HepG2 (cell line): ENCODE results near the gene SLC16A13. TPM values are rescaled to one million over a fixed set of nuclear protein-coding genes. Genes with fewer than 3 reads are reported as not detected.

Source experiments
- ATAC-seq: fragments of 200-7000 bp; cut with Tn5 transposase; 3 replicates; pipeline ENCODE4 v1.9.1; 2020; ENCODE audit warnings: mild to moderate bottlenecking, moderate library complexity
- Bru-seq: library from RNA; stranded (reverse); fragments of 400-500 nt; gene quantifications from one replicate; lab custom pipeline; 2021; lab: Mats Ljungman, UMichigan
- BruChase-seq, 2 experiments: library from RNA; stranded (reverse); fragments of 400-500 nt; gene quantifications; one replicate each; lab custom pipeline; 2021; lab: Mats Ljungman, UMichigan
- BruUV-seq: library from RNA; stranded (reverse); fragments of 400-500 nt; replicated peaks from 2 replicates; lab custom pipeline; 2021; lab: Mats Ljungman, UMichigan
- CTCF ChIA-PET: fragments of 300-600 bp; formaldehyde crosslinking; extraction: SDS; loops from one replicate; lab custom pipeline; 2021; ENCODE audit warnings: low total read pairs, inconsistent platforms, low intra/inter-chr PET ratio; lab: Yijun Ruan, JAX
- POLR2A ChIA-PET: fragments of 350-600 bp; sonication (Branson Sonifier 250); formaldehyde crosslinking; loops from one replicate; lab custom pipeline; 2020; ENCODE audit warnings: antibody characterized with exemption, inconsistent platforms; lab: Yijun Ruan, JAX
- DNase-seq: peaks from one replicate; pipeline ENCODE4 v3.0.0-alpha.2; 2015; ENCODE audit warnings: low spot score
- FAIRE-seq: peaks from 3 replicates; lab custom pipeline; 2011; peaks lifted over from hg19 to GRCh38; lab: Jason Lieb, UNC
- H2AFZ ChIP-seq: one replicate; pipeline ENCODE4 v1.6.1; 2011; ENCODE audit warnings: low read length, inconsistent platforms
- H3K27ac ChIP-seq: fragments of 300-600 bp; 3 replicates; pipeline ENCODE4 v1.8.0; 2011; ENCODE audit warnings: mixed run types, mild to moderate bottlenecking, mixed read lengths, low read length, inconsistent platforms; ENCODE audit not compliant: insufficient read depth; ENCODE audit errors: extremely low read length
- H3K27me3 ChIP-seq, 2 experiments: fragments of 200-600 bp in 1 of 2; 2 replicates in 1 of 2; 3 replicates in 1 of 2; pipeline versions ENCODE4 v1.6.0 to v1.8.0; 2011; ENCODE audit warnings: low read length in 2 of 2, mild to moderate bottlenecking in 2 of 2, moderate library complexity in 2 of 2, inconsistent platforms in 1 of 2; ENCODE audit not compliant: insufficient read depth in 2 of 2, control insufficient read depth in 1 of 2
- H3K36me3 ChIP-seq, 2 experiments: fragments of 200-600 bp in 1 of 2; replicated peaks in 1 of 2; 2 replicates in 1 of 2; 3 replicates in 1 of 2; pipeline versions ENCODE4 v1.5.1 to v1.8.0; 2011; ENCODE audit warnings: low read length in 2 of 2, inconsistent platforms in 1 of 2; ENCODE audit not compliant: insufficient read depth in 2 of 2, control insufficient read depth in 1 of 2
- H3K4me1 ChIP-seq: 2 replicates; pipeline ENCODE4 v1.5.1; 2012; ENCODE audit warnings: low read length, inconsistent platforms; ENCODE audit not compliant: insufficient read depth
- H3K4me2 ChIP-seq: 2 replicates; pipeline ENCODE4 v1.6.0; 2011; ENCODE audit warnings: low read depth, low read length, inconsistent platforms
- H3K4me3 ChIP-seq, 3 experiments: fragments of 200-600 bp in 1 of 3; sonication (generic), shearing (Covaris generic) in 1 of 3; replicated peaks in 1 of 3; 2 replicates each; pipeline ENCODE4 v1.5.1; 2011 to 2016; ENCODE audit warnings: low read length in 3 of 3, inconsistent platforms in 2 of 3, low read depth in 2 of 3, mild to moderate bottlenecking in 2 of 3, control low read depth in 1 of 3, mixed read lengths in 1 of 3; ENCODE audit not compliant: insufficient read depth in 1 of 3
- H3K79me2 ChIP-seq: one replicate; pipeline ENCODE4 v1.6.1; 2011; ENCODE audit warnings: low read length, inconsistent platforms; ENCODE audit not compliant: insufficient read depth
- H3K9ac ChIP-seq: 2 replicates; pipeline ENCODE4 v1.6.0; 2011; ENCODE audit warnings: mild to moderate bottlenecking, low read depth, low read length, inconsistent platforms; ENCODE audit not compliant: insufficient read depth
- H3K9me3 ChIP-seq: 2 replicates; pipeline ENCODE4 v1.5.1; 2012; ENCODE audit warnings: mild to moderate bottlenecking, low read length
- H4K20me1 ChIP-seq: 2 replicates; pipeline ENCODE4 v1.6.0; 2011; ENCODE audit warnings: inconsistent platforms, mild to moderate bottlenecking, low read length, moderate library complexity; ENCODE audit not compliant: insufficient read depth
- AHR ChIP-seq: IDR thresholded peaks from 2 replicates; pipeline ENCODE4 v1.6.1; 2018; ENCODE audit warnings: missing genetic modification reagents, missing compliant biosample characterization
- ARID2 ChIP-seq: sonication (generic); formaldehyde crosslinking; IDR thresholded peaks from 2 replicates; pipeline ENCODE4 v1.8.1; 2022; ENCODE audit warnings: mild to moderate bottlenecking, missing genetic modification reagents, borderline replicate concordance
- EED ChIP-seq: sonication (generic); formaldehyde crosslinking; IDR thresholded peaks from 2 replicates; pipeline ENCODE4 v1.5.0; 2020; ENCODE audit warnings: mild to moderate bottlenecking, missing genetic modification reagents
- ELF4 ChIP-seq: sonication (generic); formaldehyde crosslinking; IDR thresholded peaks from 2 replicates; pipeline ENCODE4 v1.5.0; 2020; ENCODE audit warnings: missing genetic modification reagents, mild to moderate bottlenecking, moderate library complexity, borderline replicate concordance
- GATA4 ChIP-seq: sonication (generic); IDR thresholded peaks from 2 replicates; pipeline ENCODE4 v1.6.1; 2016; ENCODE audit warnings: antibody characterized with exemption, low read depth, borderline replicate concordance
- HHEX ChIP-seq: IDR thresholded peaks from 2 replicates; pipeline ENCODE4 v1.6.1; 2016; ENCODE audit warnings: control low read depth
- IRF2 ChIP-seq: IDR thresholded peaks from 2 replicates; pipeline ENCODE4 v1.6.1; 2018; ENCODE audit warnings: missing genetic modification reagents, missing compliant biosample characterization
- MED1 ChIP-seq: sonication (generic); formaldehyde crosslinking; IDR thresholded peaks from 2 replicates; pipeline ENCODE4 v1.4.0; 2020; ENCODE audit warnings: missing genetic modification reagents
- NAIF1 ChIP-seq: sonication (generic); formaldehyde crosslinking; IDR thresholded peaks from 2 replicates; pipeline ENCODE4 v1.5.0; 2020; ENCODE audit warnings: mild to moderate bottlenecking, missing genetic modification reagents, borderline replicate concordance
- NR1H2 ChIP-seq: sonication (generic); formaldehyde crosslinking; IDR thresholded peaks from 2 replicates; pipeline ENCODE4 v1.8.1; 2022; ENCODE audit warnings: low read depth, missing genetic modification reagents, borderline replicate concordance
- NR2F1 ChIP-seq, 2 experiments: fragments of 450-650 bp in 1 of 2; formaldehyde crosslinking in 1 of 2; IDR thresholded peaks; 2 replicates each; pipeline versions ENCODE4 v1.5.0 to v1.6.1; 2016 to 2020; ENCODE audit warnings: mild to moderate bottlenecking in 1 of 2, missing compliant biosample characterization in 1 of 2, missing genetic modification reagents in 1 of 2, moderate library complexity in 1 of 2
- TBX3 ChIP-seq: fragments of 450-650 bp; IDR thresholded peaks from 2 replicates; pipeline ENCODE4 v1.6.1; 2017; ENCODE audit warnings: antibody characterized with exemption, mild to moderate bottlenecking, inconsistent platforms, borderline replicate concordance
- ZNF552 ChIP-seq: sonication (generic); formaldehyde crosslinking; IDR thresholded peaks from 2 replicates; pipeline ENCODE4 v1.9.0; 2022; ENCODE audit warnings: missing genetic modification reagents, mild to moderate bottlenecking, borderline replicate concordance
- ZNF879 ChIP-seq: sonication (generic); formaldehyde crosslinking; IDR thresholded peaks from 2 replicates; pipeline ENCODE4 v1.8.1; 2023; ENCODE audit warnings: missing genetic modification reagents
- ZSCAN21 ChIP-seq: sonication (generic); formaldehyde crosslinking; IDR thresholded peaks from 2 replicates; pipeline ENCODE4 v1.8.0; 2022; ENCODE audit warnings: mild to moderate bottlenecking, missing genetic modification reagents, moderate library complexity, borderline replicate concordance
- WGBS: methylation state at CpG from one replicate; pipeline ENCODE4 v1.1.6; 2017; ENCODE audit warnings: low lambda C conversion rate; 5-methylcytosine and 5-hydroxymethylcytosine counted together
- in situ Hi-C: cut with HindIII; loops from 2 replicates; pipeline ENCODE4 v1.10.0; 2017; ENCODE audit warnings: low pct_unique_long_range_greater_than_20kb; ENCODE audit not compliant: extremely low pct_ligation_motif_present
- intact Hi-C: fragments of 100-400 bp; cut with micrococcal nuclease; formaldehyde crosslinking; loops from one replicate; pipeline ENCODE4 v1.10.0; 2022; ENCODE audit not compliant: unreplicated experiment
- long read RNA-seq, 2 experiments: library from RNA in 1 of 2; library from polyadenylated mRNA in 1 of 2; stranded (forward) in 1 of 2; unstranded in 1 of 2; transcript quantifications; one replicate each; pipeline ENCODE4 v2.0.0, GENCODE V29; 2019 to 2022
- polyA minus RNA-seq, 3 experiments: library from RNA; depleted of rRNA, polyadenylated mRNA; stranded (reverse); fragments of >200 nt; gene quantifications; 2 replicates each; pipeline ENCODE4 v1.2.3, GENCODE V29; 2011; ENCODE audit warnings: low replicate concordance in 1 of 3
- polyA plus RNA-seq, 8 experiments: library from polyadenylated mRNA; depleted of rRNA in 3 of 8; stranded (reverse) in 7 of 8; unstranded in 1 of 8; fragments of >200 nt; fragmentation: Illumina TruSeq in 4 of 8; extraction: Trizol in 4 of 8; gene quantifications; 2 replicates each; pipeline versions ENCODE4 v1.2.1 to v1.2.3, GENCODE V29; 2011 to 2016; ENCODE audit warnings: low read depth in 4 of 8, missing spikeins in 1 of 8, mixed read lengths in 1 of 8; ENCODE audit not compliant: insufficient read depth in 1 of 8
- total RNA-seq, 5 experiments: library from RNA; depleted of rRNA; stranded (reverse); fragments of >200 nt; fragmentation: Illumina TruSeq; extraction: Trizol; gene quantifications; 2 replicates each; pipeline ENCODE4 v1.2.3, GENCODE V29; 2016; ENCODE audit warnings: low read depth in 1 of 5
- TF ChIP-seq, protein P1 (sequence below): sonication (generic); formaldehyde crosslinking; IDR thresholded peaks from 2 replicates; pipeline ENCODE4 v1.8.1; 2023; ENCODE audit warnings: mild to moderate bottlenecking, inconsistent platforms, moderate library complexity, missing genetic modification reagents, borderline replicate concordance

Gene SLC16A13, protein sequence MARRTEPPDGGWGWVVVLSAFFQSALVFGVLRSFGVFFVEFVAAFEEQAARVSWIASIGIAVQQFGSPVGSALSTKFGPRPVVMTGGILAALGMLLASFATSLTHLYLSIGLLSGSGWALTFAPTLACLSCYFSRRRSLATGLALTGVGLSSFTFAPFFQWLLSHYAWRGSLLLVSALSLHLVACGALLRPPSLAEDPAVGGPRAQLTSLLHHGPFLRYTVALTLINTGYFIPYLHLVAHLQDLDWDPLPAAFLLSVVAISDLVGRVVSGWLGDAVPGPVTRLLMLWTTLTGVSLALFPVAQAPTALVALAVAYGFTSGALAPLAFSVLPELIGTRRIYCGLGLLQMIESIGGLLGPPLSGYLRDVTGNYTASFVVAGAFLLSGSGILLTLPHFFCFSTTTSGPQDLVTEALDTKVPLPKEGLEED
- 1.9 and 3.0 TPM in 2 replicates for total RNA-seq (2016; rRNA removed; fragmentation: Illumina TruSeq; extraction: Trizol)
- 0.51 and 0.71 TPM in 2 replicates for total RNA-seq (2016; cell fraction: cytosol; rRNA removed; fragmentation: Illumina TruSeq; extraction: Trizol; ENCODE audit: low read depth)
- total RNA-seq (2016; cell fraction: insoluble cytoplasmic fraction; rRNA removed; fragmentation: Illumina TruSeq; extraction: Trizol): 1.8 and 3.1 TPM in 2 replicates
- total RNA-seq (2016; cell fraction: membrane; rRNA removed; fragmentation: Illumina TruSeq; extraction: Trizol): 1.5 and 1.6 TPM in 2 replicates
- total RNA-seq (2016; cell fraction: nucleus; rRNA removed; fragmentation: Illumina TruSeq; extraction: Trizol): 5.5 and 6.1 TPM in 2 replicates
- polyA plus RNA-seq (2011; rRNA removed): 2.2 and 3.4 TPM in 2 replicates
- 2.1 and 2.2 TPM in 2 replicates for polyA plus RNA-seq (2011; cell fraction: cytosol; rRNA removed)
- polyA plus RNA-seq (2011; cell fraction: nucleus; rRNA removed): 6.8 and 9.2 TPM in 2 replicates
- 5.4 and 8.2 TPM in 2 replicates for polyA plus RNA-seq (2012)
- polyA plus RNA-seq (2016; cell fraction: cytosol; fragmentation: Illumina TruSeq; extraction: Trizol; ENCODE audit: low read depth): 0.70 and 1.4 TPM in 2 replicates
- 5.9 and 6.3 TPM in 2 replicates for polyA plus RNA-seq (2016; cell fraction: insoluble cytoplasmic fraction; fragmentation: Illumina TruSeq; extraction: Trizol; ENCODE audit: low read depth)
- polyA plus RNA-seq (2016; cell fraction: membrane; fragmentation: Illumina TruSeq; extraction: Trizol; ENCODE audit: low read depth): 1.7 TPM in 2 replicates
- polyA plus RNA-seq (2016; cell fraction: nucleus; fragmentation: Illumina TruSeq; extraction: Trizol; ENCODE audit: insufficient read depth, low read depth): 15.2 and 15.6 TPM in 2 replicates
- polyA minus RNA-seq (2011; rRNA and poly(A)+ RNA removed; ENCODE audit: low replicate concordance): 4.8 and 7.6 TPM in 2 replicates
- 2.9 and 4.4 TPM in 2 replicates for polyA minus RNA-seq (2011; cell fraction: cytosol; rRNA and poly(A)+ RNA removed)
- 3.1 and 5.2 TPM in 2 replicates for polyA minus RNA-seq (2011; cell fraction: nucleus; rRNA and poly(A)+ RNA removed)
- Bru-seq, nascent RNA: percentile 58 among the genes with signal in this experiment
- BruChase-seq, experiment 1, labeled RNA remaining after a 6-hour chase: percentile 51 among the genes with signal in this experiment
- BruChase-seq, experiment 2, labeled RNA remaining after a 2-hour chase: percentile 53 among the genes with signal in this experiment
- long read RNA-seq, experiment 1, partial matches to known transcripts: 0 of 4 reads
- long read RNA-seq, experiment 1, other reads (novel, unspliced or antisense): 0 of 4 reads
- long read RNA-seq, experiment 2, partial matches to known transcripts: 0 of 10 reads
- long read RNA-seq, experiment 2, other reads (novel, unspliced or antisense): 7 of 10 reads

- no peaks in the 10 kb centered on the region; a peak in 2 of 5 replicates for H3K27me3 ChIP-seq
- ChIA-PET CTCF (no interaction called here), POLR2A (interaction anchor here (0.5 to 3.7 kb wide), 45 partner anchors 8 to 1146 kb away, joined by 3 to 71 read pairs (median 4); partner anchors contain the start of genes ACADVL, ASGR1, ASGR2 and CD68)
- WGBS: 2% methylated on average over 22 of the region's 52 CpGs
- peak; percentile 81 for ATAC-seq
- intact Hi-C loops (no loop called here), in situ Hi-C loops (no loop called here)
- peak; percentile 97 for DNase-seq
- peak within 1 kb of the TSS; percentile 94 for H3K4me2 ChIP-seq
- H3K9me3 ChIP-seq: no peaks in the 10 kb centered on the region
- H4K20me1 ChIP-seq: no peaks in the 10 kb centered on the region
- H3K4me1 ChIP-seq: peaks cover 41% of the 10 kb centered on the region
- H3K4me3 ChIP-seq: peak within 1 kb of the TSS; percentile 75 to 97 (median 94)
- BruUV-seq: no TSS peak
- peak within 1 kb of the TSS; percentile 90 for H3K27ac ChIP-seq
- peak within 1 kb of the TSS; percentile 88 for H3K9ac ChIP-seq
- FAIRE-seq: peak; percentile 93
- peaks cover 13% of the 10 kb centered on the region for H3K79me2 ChIP-seq
- H2AFZ ChIP-seq: no peak within 1 kb of the TSS
- no peaks in the 10 kb centered on the region for H3K36me3 ChIP-seq
- TF ChIP-seq ARID2 (CRISPR knock-in tag) (peak; percentile 79), NAIF1 (CRISPR knock-in tag) (peak; percentile 43; the same call in 1 of the 2 replicates), ZNF879 (no peak), IRF2 (CRISPR knock-in tag) (peak; percentile 11; the same call in 1 of the 2 replicates), NR2F1 (CRISPR knock-in tag; IDR thresholded peaks at IDR 0.05) (no peak), AHR (CRISPR knock-in tag) (peak; percentile 72), ELF4 (CRISPR knock-in tag) (peak; percentile 82; the same call in 1 of the 2 replicates), TBX3 (no peak), NR1H2 (CRISPR knock-in tag) (no peak), ZNF552 (CRISPR knock-in tag) (peak; percentile 79; the same call in 1 of the 2 replicates), GATA4 (peak; percentile 70; the same call in 1 of the 2 replicates), EED (no peak), ZSCAN21 (CRISPR knock-in tag) (0 out of 2 replicates have a peak, but pooled peaks have one; percentile 34), MED1 (CRISPR knock-in tag) (peak; percentile 50), HHEX (no peak)
- TF ChIP-seq, protein P1, sequence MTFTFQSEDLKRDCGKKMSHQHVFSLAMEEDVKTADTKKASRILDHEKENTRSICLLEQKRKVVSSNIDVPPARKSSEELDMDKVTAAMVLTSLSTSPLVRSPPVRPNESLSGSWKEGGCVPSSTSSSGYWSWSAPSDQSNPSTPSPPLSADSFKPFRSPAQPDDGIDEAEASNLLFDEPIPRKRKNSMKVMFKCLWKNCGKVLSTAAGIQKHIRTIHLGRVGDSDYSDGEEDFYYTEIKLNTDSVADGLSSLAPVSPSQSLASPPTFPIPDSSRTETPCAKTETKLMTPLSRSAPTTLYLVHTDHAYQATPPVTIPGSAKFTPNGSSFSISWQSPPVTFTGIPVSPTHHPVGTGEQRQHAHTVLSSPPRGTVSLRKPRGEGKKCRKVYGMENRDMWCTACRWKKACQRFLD: 0 out of 2 replicates have a peak, but pooled peaks have one; percentile 27
Observed at GRCh38 chr17:7035591-7036368, at the start of gene SLC16A13. SLC16A13 (plus strand) TSS chr17:7036015; CDS start chr17:7036383, 368 bp downstream.
